BLaER1 (cell line): ENCODE data around the gene RDH5.
"Not testable (repeated sequence)": the region's sequence is repeated elsewhere in the genome, so short reads cannot be mapped to it uniquely, and the experiment has no call there.

Experiments
- H3K27ac ChIP-seq: shearing (Covaris generic); formaldehyde crosslinking; 2 replicates; pipeline ENCODE4 v1.8.1; 2022
- H3K27me3 ChIP-seq: shearing (Covaris generic); formaldehyde crosslinking; 2 replicates; pipeline ENCODE4 v1.8.1; 2022
- H3K36me3 ChIP-seq: shearing (Covaris generic); formaldehyde crosslinking; 2 replicates; pipeline ENCODE4 v1.8.1; 2022
- H3K4me1 ChIP-seq: shearing (Covaris generic); formaldehyde crosslinking; 2 replicates; pipeline ENCODE4 v1.8.1; 2022
- H3K4me2 ChIP-seq: shearing (Covaris generic); formaldehyde crosslinking; 2 replicates; pipeline ENCODE4 v1.8.1; 2022
- H3K4me3 ChIP-seq: shearing (Covaris generic); formaldehyde crosslinking; 2 replicates; pipeline ENCODE4 v1.8.1; 2022
- H3K9ac ChIP-seq: shearing (Covaris generic); formaldehyde crosslinking; 2 replicates; pipeline ENCODE4 v1.8.1; 2022
- H3K9me3 ChIP-seq: shearing (Covaris generic); formaldehyde crosslinking; 2 replicates; pipeline ENCODE4 v1.8.1; 2022
- H4K20me1 ChIP-seq: shearing (Covaris generic); formaldehyde crosslinking; 2 replicates; pipeline ENCODE4 v1.8.1; 2022
- Cebpa-rat ChIP-seq: shearing (Covaris generic); IDR thresholded peaks from 2 replicates; pipeline ENCODE4 v1.8.1; 2022

Gene RDH5

DNA sequence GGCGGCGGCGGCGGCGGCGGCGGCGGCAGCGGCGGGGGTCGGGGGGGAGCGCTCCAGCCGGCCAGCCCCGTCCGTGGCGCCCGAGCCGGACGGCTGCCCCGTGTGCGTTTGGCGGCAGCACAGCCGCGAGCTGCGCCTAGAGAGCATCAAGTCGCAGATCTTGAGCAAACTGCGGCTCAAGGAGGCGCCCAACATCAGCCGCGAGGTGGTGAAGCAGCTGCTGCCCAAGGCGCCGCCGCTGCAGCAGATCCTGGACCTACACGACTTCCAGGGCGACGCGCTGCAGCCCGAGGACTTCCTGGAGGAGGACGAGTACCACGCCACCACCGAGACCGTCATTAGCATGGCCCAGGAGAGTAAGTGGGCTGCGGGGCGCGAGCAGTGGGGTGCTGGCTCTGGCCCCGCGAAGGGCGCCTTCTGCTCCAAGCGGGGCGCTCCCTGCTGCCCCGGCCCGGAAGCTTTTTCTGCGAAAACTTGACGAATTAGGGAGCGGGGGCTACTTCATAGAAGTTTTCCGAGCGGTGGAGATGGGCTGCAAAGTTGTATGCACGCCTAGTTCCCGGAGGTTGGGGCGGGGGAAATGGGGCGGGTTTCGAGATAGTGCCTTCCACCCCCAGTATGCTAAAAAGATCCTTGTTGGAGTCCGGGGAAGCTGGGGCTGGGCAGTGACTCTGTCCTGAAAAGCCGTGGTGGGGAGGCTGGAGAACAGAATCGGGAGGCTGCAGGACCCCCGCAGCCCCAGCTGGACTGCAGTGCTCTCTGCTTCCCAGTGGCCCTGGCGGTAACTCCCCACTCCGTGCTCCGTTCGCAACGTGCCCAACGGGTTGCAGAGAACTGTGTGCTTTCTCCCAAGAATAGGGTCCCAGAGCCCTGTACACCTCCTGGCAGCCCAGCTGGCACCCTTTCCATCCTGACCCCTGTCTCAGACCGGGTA is 23.5 kb downstream of the RDH5 start:
- H3K4me1 ChIP-seq, result peaks cover 35% of the 10 kb centered on the region
- no peaks in the 10 kb centered on the region for H3K27me3 ChIP-seq
- no peak for TF ChIP-seq Cebpa-rat
- H4K20me1 ChIP-seq, result peaks cover 27% of the 10 kb centered on the region; the same call in 1 of the 2 replicates
- H3K36me3 ChIP-seq, result peaks cover 22% of the 10 kb centered on the region
- no peaks in the 10 kb centered on the region for H3K9me3 ChIP-seq
- H3K9ac ChIP-seq, result peak overlapping the region; percentile 93
- H3K27ac ChIP-seq, result peak overlapping the region; percentile 76
- H3K4me2 ChIP-seq, result peak overlapping the region; percentile 98
- H3K4me3 ChIP-seq, result peak overlapping the region; percentile 92

DNA sequence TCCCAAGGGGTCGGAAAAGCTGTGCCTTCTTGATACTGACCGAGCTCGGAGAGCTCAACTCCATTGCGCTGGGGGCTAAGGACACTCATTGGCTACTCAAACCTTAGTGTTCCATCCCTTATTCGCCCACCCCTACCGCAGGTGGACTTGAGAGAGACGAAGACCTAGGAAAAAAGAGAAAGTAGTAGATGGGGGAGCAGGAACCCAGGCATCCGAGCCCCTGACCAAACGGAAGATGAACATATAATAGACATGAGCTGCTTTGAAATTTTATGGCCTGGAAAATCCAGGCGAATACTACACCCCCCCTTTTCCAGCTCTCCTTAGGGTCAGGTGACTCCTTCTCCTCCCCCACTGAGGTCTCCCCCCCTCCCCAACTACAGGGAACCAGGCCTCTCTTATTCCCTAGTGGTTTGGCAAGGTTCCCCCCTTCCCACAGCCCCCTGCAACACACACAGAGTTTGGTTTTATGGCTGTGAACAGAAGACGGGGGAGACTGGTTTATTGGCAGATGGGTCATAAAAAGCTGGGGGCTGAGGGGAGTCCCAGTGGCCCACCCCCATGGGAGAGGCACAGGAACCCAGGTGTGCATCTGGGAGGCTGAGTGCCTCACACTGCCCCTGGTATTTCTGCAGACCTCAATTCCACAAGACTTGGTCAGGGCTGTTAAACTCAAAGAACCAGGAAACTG is 24.3 kb downstream of the RDH5 start:
- Histone ChIP-seq H3K9me3 (no peaks in the 10 kb centered on the region), H3K27ac (peak overlapping the region; percentile 76), H3K27me3 (no peaks in the 10 kb centered on the region), H3K4me3 (peak overlapping the region; percentile 92), H3K36me3 (peaks cover 30% of the 10 kb centered on the region), H3K4me2 (peak overlapping the region; percentile 98), H3K4me1 (peaks cover 35% of the 10 kb centered on the region), H4K20me1 (peaks cover 35% of the 10 kb centered on the region; the same call in 1 of the 2 replicates), H3K9ac (peak overlapping the region; percentile 93)
- no peak for TF ChIP-seq Cebpa-rat

DNA sequence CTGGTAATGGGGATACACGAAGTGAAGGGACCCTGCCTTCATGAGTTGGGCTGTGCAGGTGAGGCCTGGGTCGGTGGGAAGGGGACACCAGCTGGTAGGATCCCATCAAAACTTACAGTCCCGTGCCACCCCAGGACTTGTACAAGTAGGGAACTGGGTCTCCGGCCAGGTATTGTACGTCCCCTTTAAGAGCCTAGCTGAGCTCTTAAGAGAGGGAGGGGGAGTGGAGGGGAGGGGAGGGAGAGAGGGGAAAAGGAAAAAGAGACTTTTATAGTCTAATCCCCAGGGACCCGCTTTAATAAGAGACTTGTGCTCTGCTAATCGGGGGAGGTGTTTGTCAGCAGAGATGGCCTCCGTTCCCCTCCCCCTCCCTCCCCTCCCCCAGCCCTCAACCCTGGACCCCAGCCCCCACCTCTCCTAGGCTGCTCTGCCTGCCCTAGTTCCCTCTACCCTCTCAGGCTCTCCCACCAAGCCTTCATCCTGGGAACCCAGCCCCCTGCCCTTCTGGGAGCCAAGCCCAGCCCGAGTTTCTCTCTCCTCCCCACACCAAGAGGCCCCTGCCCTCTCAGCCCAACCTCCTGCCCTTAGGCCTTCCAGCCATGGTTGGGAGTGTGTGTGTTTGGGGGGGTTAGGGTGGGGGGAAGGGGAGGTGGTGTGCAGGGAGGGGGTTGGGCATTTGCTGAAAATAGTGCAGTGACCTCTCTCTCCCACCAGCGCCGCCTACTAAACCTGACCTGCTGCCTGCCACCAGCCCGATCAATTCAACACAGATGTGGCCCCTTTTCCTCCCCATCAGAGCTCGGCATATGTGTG is 25.4 kb downstream of the RDH5 start:
- no peak for TF ChIP-seq Cebpa-rat
- Histone ChIP-seq H3K4me2 (peak overlapping the region; percentile 98), H3K4me3 (peak overlapping the region; percentile 92), H3K27ac (peak overlapping the region; percentile 83), H3K27me3 (no peaks in the 10 kb centered on the region), H3K36me3 (peaks cover 41% of the 10 kb centered on the region), H3K9ac (peak overlapping the region; percentile 93), H4K20me1 (peaks cover 40% of the 10 kb centered on the region), H3K4me1 (peaks cover 35% of the 10 kb centered on the region), H3K9me3 (no peaks in the 10 kb centered on the region)

DNA sequence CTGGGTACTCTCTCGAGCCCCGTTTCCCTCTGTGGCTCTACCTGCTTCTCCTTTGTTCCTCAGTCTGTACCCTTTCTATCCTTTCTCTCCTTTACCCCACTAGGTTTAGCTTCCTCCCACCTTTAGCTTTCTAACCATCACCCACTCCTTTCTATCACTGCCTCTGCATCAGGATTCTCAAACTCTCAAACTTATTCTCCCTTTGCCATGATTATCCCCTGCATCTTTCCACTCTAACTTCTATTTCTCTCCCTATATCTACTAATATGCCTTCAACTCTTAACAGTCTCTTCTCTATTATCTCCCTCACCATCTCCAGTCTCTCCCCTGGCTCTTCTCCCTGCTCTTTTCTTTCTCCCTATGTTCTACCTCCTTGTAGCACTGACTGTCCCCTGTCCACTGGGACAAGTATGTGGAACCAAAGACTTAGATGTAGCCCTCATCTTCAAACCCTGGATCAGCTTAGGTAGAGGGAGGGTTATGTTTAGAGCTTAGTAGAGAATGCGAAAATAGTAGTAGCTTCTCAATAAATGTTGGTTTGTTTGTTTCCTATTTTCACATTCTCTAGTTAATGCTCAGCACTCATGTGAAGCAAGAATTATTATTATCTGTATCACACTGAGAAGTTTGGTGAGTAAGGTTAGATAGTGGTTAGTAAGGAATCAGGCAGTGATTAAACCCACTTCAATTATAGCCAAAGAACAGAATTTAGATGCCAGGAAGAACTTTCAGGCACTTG is 26.1 kb downstream of the RDH5 start:
- Histone ChIP-seq H3K36me3 (peaks cover 49% of the 10 kb centered on the region), H4K20me1 (peaks cover 48% of the 10 kb centered on the region), H3K27ac (peak overlapping the region; percentile 83), H3K4me2 (peak overlapping the region; percentile 98), H3K4me3 (peak overlapping the region; percentile 92), H3K4me1 (peaks cover 35% of the 10 kb centered on the region), H3K9me3 (no peaks in the 10 kb centered on the region), H3K9ac (peak overlapping the region; percentile 76), H3K27me3 (no peaks in the 10 kb centered on the region)
- no peak for TF ChIP-seq Cebpa-rat

DNA sequence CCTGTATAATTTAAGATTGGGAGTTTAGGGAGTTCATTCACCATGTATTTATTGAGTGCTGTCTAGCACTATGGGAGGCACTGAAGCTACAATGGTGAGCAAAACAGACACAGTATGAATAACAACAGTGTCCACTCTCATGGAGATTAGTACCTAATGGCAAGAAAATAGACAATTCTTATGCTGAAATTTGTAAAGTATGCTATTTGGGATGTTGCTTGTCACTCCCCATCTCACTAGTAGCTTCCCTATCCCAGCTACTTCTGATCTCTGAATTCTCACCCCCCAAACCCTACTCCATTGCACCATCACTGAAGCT is 26.7 kb downstream of the RDH5 start:
- H3K27ac ChIP-seq, result peak overlapping the region; percentile 83; the same call in 1 of the 2 replicates
- no peaks in the 10 kb centered on the region for H3K27me3 ChIP-seq
- TF ChIP-seq Cebpa-rat, result no peak
- H3K36me3 ChIP-seq, result peaks cover 54% of the 10 kb centered on the region
- H3K9ac ChIP-seq, result peak overlapping the region; percentile 76; the same call in 1 of the 2 replicates
- peaks cover 53% of the 10 kb centered on the region for H4K20me1 ChIP-seq
- peaks cover 31% of the 10 kb centered on the region for H3K4me1 ChIP-seq
- H3K4me2 ChIP-seq, result peak overlapping the region; percentile 98
- no peaks in the 10 kb centered on the region for H3K9me3 ChIP-seq
- H3K4me3 ChIP-seq, result peak overlapping the region; percentile 92; the same call in 1 of the 2 replicates

DNA sequence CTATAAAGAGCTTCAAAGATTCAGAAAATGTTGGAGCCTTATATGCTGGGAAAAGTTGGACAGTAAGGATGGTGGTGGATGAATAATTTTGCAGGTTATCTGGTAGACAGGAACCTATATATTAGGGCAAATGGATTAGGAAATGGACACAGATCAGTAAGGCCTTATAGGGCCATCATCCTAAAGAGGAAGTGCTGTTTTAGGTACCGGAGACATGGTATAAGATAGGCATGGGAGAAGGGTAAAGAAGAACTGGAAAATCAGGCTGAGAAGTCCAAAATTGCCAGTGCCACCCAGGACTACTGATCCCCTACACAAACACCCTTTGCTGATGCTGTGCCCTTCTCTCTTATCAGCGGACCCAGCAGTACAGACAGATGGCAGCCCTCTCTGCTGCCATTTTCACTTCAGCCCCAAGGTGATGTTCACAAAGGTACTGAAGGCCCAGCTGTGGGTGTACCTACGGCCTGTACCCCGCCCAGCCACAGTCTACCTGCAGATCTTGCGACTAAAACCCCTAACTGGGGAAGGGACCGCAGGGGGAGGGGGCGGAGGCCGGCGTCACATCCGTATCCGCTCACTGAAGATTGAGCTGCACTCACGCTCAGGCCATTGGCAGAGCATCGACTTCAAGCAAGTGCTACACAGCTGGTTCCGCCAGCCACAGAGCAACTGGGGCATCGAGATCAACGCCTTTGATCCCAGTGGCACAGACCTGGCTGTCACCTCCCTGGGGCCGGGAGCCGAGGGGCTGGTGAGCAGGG is 28.2 kb downstream of the RDH5 start:
- Histone ChIP-seq H3K4me3 (no peak overlapping the region), H3K9me3 (no peaks in the 10 kb centered on the region), H4K20me1 (peaks cover 58% of the 10 kb centered on the region), H3K27ac (no peak overlapping the region), H3K4me2 (0 out of 2 replicates have a peak overlapping the region, but pooled peaks have one; percentile 98), H3K9ac (no peak overlapping the region), H3K4me1 (peaks cover 23% of the 10 kb centered on the region), H3K27me3 (no peaks in the 10 kb centered on the region), H3K36me3 (peaks cover 70% of the 10 kb centered on the region)
- TF ChIP-seq Cebpa-rat, result no peak

DNA sequence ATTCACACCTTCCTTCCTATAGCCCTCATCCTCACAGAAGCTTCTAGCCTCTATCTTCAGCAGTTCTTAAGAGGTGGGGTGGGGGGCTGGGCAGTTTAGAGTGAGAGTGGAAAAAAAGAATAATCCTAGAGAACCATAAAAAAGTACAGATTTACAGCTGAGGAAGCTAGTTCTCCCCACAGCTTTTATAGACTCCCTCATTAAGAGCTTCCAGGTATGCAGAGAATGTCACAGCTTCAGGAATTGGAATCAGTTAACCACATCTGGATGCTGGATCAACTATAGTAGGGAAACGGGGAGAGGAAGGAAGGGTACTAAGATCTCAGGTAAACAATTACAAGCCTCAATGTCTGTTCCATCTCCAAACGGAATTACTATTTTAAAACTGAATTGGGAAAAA is 35.1 kb downstream of the RDH5 start:
- Histone ChIP-seq H3K9me3 (no peaks in the 10 kb centered on the region), H3K9ac (no peak overlapping the region), H3K4me1 (no peaks in the 10 kb centered on the region), H4K20me1 (peaks cover 57% of the 10 kb centered on the region), H3K27me3 (no peaks in the 10 kb centered on the region), H3K4me2 (no peak overlapping the region), H3K4me3 (no peak overlapping the region), H3K36me3 (peaks cover 100% of the 10 kb centered on the region), H3K27ac (no peak overlapping the region)
- no peak for TF ChIP-seq Cebpa-rat

DNA sequence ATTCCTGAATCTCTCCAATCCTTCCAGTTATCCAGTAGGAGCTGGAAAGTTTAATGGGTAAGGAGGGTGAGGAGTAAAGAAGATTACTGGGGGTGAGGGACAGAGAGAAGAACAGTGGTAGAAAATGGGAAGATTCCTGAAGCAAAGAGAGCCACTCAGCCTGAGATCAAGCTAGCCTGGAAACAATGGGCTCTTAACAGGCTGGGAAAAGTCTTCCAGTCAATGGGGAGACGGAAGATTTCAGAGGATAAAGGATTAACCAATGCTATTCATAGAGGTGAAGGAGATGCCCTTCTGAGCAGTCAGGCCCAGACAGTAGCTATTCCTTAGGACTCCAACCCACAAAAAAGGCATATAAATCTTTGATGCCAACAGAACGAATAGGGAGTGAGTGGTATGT is 37.5 kb downstream of the RDH5 start:
- Histone ChIP-seq H4K20me1 (peaks cover 51% of the 10 kb centered on the region), H3K9ac (no peak overlapping the region), H3K36me3 (peaks cover 100% of the 10 kb centered on the region), H3K9me3 (no peaks in the 10 kb centered on the region), H3K4me3 (no peak overlapping the region), H3K4me2 (no peak overlapping the region), H3K27ac (no peak overlapping the region), H3K4me1 (peaks cover 8% of the 10 kb centered on the region), H3K27me3 (no peaks in the 10 kb centered on the region)
- TF ChIP-seq Cebpa-rat, result no peak

DNA sequence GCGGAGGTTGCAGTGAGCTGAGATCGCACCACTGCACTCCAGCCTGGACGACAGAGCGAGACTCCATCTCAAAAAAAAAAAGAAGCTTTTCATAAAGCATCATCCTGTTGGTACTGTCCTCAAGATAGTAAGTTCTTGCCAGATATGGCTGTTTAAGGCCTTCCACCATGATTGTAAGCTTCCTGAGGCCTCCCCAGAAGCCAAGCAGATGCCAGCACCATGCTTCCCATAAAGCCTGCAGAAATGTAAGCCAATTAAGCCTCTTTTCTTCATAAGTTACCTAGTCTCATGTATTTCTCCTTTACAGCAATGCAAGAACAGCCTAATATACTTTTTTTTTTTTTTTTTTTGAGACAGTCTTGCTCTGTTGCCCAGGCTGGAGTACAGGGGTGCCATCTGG is 38.4 kb downstream of the RDH5 start:
- Histone ChIP-seq H4K20me1 (peaks cover 47% of the 10 kb centered on the region), H3K36me3 (peaks cover 100% of the 10 kb centered on the region)
- not testable (repeated sequence) for H3K9me3 ChIP-seq, H3K4me2 ChIP-seq, H3K27me3 ChIP-seq, H3K4me1 ChIP-seq, H3K4me3 ChIP-seq, H3K27ac ChIP-seq, H3K9ac ChIP-seq
